HepG2 (cell line): ENCODE results near the gene TMEM45A. TPM values are rescaled to one million over a fixed set of nuclear protein-coding genes. Genes with fewer than 3 reads are reported as not detected.

Experiments
- ASH2L ChIP-seq: fragments of 300-600, 200-600 bp; sonication (generic); IDR thresholded peaks from 2 replicates; pipeline ENCODE4 v1.7.0; 2017; ENCODE audit warnings: low read depth, mild to moderate bottlenecking, moderate library complexity, mixed read lengths, low read length; ENCODE audit not compliant: insufficient read length
- EZH2 ChIP-seq: conservative IDR thresholded peaks from 2 replicates; pipeline ENCODE4 v1.6.1; 2012; ENCODE audit warnings: mild to moderate bottlenecking, low read depth, low read length, moderate library complexity
- HMGA1 ChIP-seq: sonication (generic); formaldehyde crosslinking; conservative IDR thresholded peaks from 2 replicates; pipeline ENCODE4 v1.4.0; 2020; ENCODE audit warnings: missing genetic modification reagents
- KDM4B ChIP-seq: sonication (generic); formaldehyde crosslinking; IDR thresholded peaks from 2 replicates; pipeline ENCODE4 v1.4.0; 2020; ENCODE audit warnings: missing genetic modification reagents
- KMT2B ChIP-seq: IDR thresholded peaks from 2 replicates; pipeline ENCODE4 v1.6.1; 2016; ENCODE audit warnings: missing genetic modification reagents, missing compliant biosample characterization
- RARA ChIP-seq: IDR thresholded peaks from 2 replicates; pipeline ENCODE4 v1.6.1; 2016; ENCODE audit warnings: missing genetic modification reagents, missing compliant biosample characterization
- RFXANK ChIP-seq: IDR thresholded peaks from 2 replicates; pipeline ENCODE4 v1.6.1; 2016
- TAF15 ChIP-seq: fragments of 200-400 bp; formaldehyde crosslinking; IDR thresholded peaks from one replicate; pipeline ENCODE4 v1.6.1; 2018; ENCODE audit warnings: mild to moderate bottlenecking, low read depth, low read length; ENCODE audit not compliant: poor library complexity, severe bottlenecking
- TEAD2 ChIP-seq: sonication (generic); formaldehyde crosslinking; IDR thresholded peaks from 2 replicates; pipeline ENCODE4 v1.9.0; 2021; ENCODE audit warnings: missing genetic modification reagents
- ZNF10 ChIP-seq: sonication (generic); formaldehyde crosslinking; IDR thresholded peaks from 2 replicates; pipeline ENCODE4 v1.4.0; 2020; ENCODE audit warnings: mild to moderate bottlenecking, low read depth, missing genetic modification reagents, borderline replicate concordance
- ZNF224 ChIP-seq: sonication (generic); formaldehyde crosslinking; IDR thresholded peaks from 2 replicates; pipeline ENCODE4 v1.5.0; 2020; ENCODE audit warnings: mild to moderate bottlenecking, missing genetic modification reagents
- ZNF234 ChIP-seq: sonication (generic); formaldehyde crosslinking; conservative IDR thresholded peaks from 2 replicates; pipeline ENCODE4 v1.5.1; 2020; ENCODE audit warnings: mild to moderate bottlenecking, missing genetic modification reagents
- ZNF282 ChIP-seq: fragments of 450-650 bp; IDR thresholded peaks from 2 replicates; pipeline ENCODE4 v1.6.1; 2018; ENCODE audit not compliant: partially characterized antibody
- ZNF331 ChIP-seq: sonication (generic); formaldehyde crosslinking; IDR thresholded peaks from 2 replicates; pipeline ENCODE4 v1.4.0; 2020; ENCODE audit warnings: missing genetic modification reagents
- ZNF337 ChIP-seq: sonication (generic); formaldehyde crosslinking; IDR thresholded peaks from 2 replicates; pipeline ENCODE4 v1.5.1; 2020; ENCODE audit warnings: missing genetic modification reagents, low read depth, mild to moderate bottlenecking, borderline replicate concordance
- ZNF510 ChIP-seq: sonication (generic); formaldehyde crosslinking; IDR thresholded peaks from 2 replicates; pipeline ENCODE4 v1.4.0; 2020; ENCODE audit warnings: low read depth, mild to moderate bottlenecking, missing genetic modification reagents
- ZNF569 ChIP-seq: sonication (generic); formaldehyde crosslinking; IDR thresholded peaks from 2 replicates; pipeline ENCODE4 v1.5.0; 2020; ENCODE audit warnings: mild to moderate bottlenecking, missing genetic modification reagents, moderate library complexity, borderline replicate concordance
- ZNF605 ChIP-seq: sonication (generic); formaldehyde crosslinking; IDR thresholded peaks from 2 replicates; pipeline ENCODE4 v1.8.0; 2022; ENCODE audit warnings: mild to moderate bottlenecking, missing genetic modification reagents
- ZNF709 ChIP-seq: sonication (generic); formaldehyde crosslinking; IDR thresholded peaks from 2 replicates; pipeline ENCODE4 v1.5.0; 2020; ENCODE audit warnings: mild to moderate bottlenecking, missing genetic modification reagents
- ZNF879 ChIP-seq: sonication (generic); formaldehyde crosslinking; IDR thresholded peaks from 2 replicates; pipeline ENCODE4 v1.8.1; 2023; ENCODE audit warnings: missing genetic modification reagents
- polyA plus RNA-seq, 8 experiments: library from polyadenylated mRNA; depleted of rRNA in 3 of 8; stranded (reverse) in 7 of 8; unstranded in 1 of 8; fragments of >200 nt; fragmentation: Illumina TruSeq in 4 of 8; extraction: Trizol in 4 of 8; gene quantifications; 2 replicates each; pipeline versions ENCODE4 v1.2.1 to v1.2.3, GENCODE V29; 2011 to 2016; ENCODE audit warnings: low read depth in 4 of 8, missing spikeins in 1 of 8, mixed read lengths in 1 of 8; ENCODE audit not compliant: insufficient read depth in 1 of 8
- total RNA-seq, 5 experiments: library from RNA; depleted of rRNA; stranded (reverse); fragments of >200 nt; fragmentation: Illumina TruSeq; extraction: Trizol; gene quantifications; 2 replicates each; pipeline ENCODE4 v1.2.3, GENCODE V29; 2016; ENCODE audit warnings: low read depth in 1 of 5
- TF ChIP-seq, protein P1 (sequence below): sonication (generic); formaldehyde crosslinking; conservative IDR thresholded peaks from 2 replicates; pipeline ENCODE4 v1.8.0; 2022; ENCODE audit warnings: mild to moderate bottlenecking, moderate library complexity, missing genetic modification reagents
- TF ChIP-seq, protein P2 (sequence below): IDR thresholded peaks from 2 replicates; pipeline ENCODE4 v1.6.1; 2016; ENCODE audit warnings: low read depth, control low read depth
- TF ChIP-seq, protein P3 (sequence below): sonication (generic); formaldehyde crosslinking; IDR thresholded peaks from 2 replicates; pipeline ENCODE4 v1.5.0; 2020; ENCODE audit warnings: mild to moderate bottlenecking, low read depth, missing genetic modification reagents, borderline replicate concordance

TMEM45A gene
- total and polyA plus RNA-seq, 2 of the 13 experiments (the other 11 are each of a cell fraction or from before 2014, with no cell fraction given) = 14.8 to 38.5 TPM

DNA sequence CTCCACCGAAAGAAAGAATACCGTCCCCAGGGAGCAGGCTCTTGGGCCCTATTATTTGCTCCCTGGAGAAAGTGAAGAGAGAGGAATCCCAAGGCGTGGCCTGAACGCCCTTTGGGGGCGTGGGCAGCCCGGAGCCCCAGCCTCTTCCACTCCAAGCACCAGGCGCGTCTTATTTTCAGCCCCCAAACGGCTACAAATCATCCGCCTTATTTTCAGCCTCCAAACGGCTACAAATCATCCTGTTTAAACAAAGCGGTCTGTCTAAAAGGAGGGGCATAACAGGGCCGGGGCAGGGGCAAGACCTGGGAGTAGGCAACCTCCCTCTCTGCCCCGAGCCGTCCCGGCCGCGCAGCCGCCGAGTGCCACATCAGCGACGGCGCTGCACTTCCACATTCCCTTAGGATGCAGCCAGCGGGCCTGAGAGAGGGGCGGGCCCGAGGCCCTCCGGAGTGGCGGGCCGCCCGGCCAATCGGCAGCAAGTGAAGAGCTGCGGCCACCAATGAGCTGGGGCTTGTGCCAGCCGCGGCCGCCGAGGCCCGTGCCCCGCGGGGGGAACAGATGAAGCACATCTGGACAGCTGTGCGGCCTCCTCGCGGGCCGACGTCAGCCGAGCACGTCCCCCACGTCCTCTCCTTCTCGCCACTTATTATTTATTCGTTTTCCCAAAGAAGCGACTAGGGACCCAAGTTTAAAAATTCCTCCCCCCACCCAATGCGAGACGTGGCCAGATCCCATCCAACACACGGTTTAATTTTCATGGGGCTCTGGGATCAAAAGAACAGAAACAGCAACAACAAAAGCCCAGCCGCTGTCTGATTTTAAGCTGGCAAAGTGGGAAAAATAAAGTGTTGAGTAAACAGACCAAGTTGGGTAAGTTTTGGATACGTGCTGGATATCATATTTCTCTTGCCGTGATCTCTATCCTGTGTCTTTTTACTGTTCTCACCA lies at the start of gene TMEM45A (continued):
- TF ChIP-seq KMT2B (CRISPR knock-in tag) (peak; percentile 90), TAF15 (no peak), ZNF331 (CRISPR knock-in tag) (peak; percentile 83), TEAD2 (no peak), ZNF337 (CRISPR knock-in tag) (0 out of 2 replicates have a peak, but pooled peaks have one; percentile 30), EZH2 (no peak), ZNF569 (CRISPR knock-in tag) (no peak; the same call in 1 of the 2 replicates), KDM4B (CRISPR knock-in tag) (no peak), ZNF879 (CRISPR knock-in tag) (no peak), RARA (no peak), ZNF282 (no peak), ASH2L (peak; percentile 86), ZNF234 (no peak), ZNF510 (CRISPR knock-in tag) (peak; percentile 90), HMGA1 (CRISPR knock-in tag) (no peak), ZNF709 (peak; percentile 79), ZNF10 (no peak), RFXANK (CRISPR knock-in tag) (no peak), ZNF224 (peak; percentile 60; the same call in 1 of the 2 replicates), ZNF605 (peak; percentile 89)
- TF ChIP-seq, protein P1, sequence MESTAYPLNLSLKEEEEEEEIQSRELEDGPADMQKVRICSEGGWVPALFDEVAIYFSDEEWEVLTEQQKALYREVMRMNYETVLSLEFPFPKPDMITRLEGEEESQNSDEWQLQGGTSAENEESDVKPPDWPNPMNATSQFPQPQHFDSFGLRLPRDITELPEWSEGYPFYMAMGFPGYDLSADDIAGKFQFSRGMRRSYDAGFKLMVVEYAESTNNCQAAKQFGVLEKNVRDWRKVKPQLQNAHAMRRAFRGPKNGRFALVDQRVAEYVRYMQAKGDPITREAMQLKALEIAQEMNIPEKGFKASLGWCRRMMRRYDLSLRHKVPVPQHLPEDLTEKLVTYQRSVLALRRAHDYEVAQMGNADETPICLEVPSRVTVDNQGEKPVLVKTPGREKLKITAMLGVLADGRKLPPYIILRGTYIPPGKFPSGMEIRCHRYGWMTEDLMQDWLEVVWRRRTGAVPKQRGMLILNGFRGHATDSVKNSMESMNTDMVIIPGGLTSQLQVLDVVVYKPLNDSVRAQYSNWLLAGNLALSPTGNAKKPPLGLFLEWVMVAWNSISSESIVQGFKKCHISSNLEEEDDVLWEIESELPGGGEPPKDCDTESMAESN (CRISPR knock-in tag) = no peak; the same call in 1 of the 2 replicates
- TF ChIP-seq, protein P2, sequence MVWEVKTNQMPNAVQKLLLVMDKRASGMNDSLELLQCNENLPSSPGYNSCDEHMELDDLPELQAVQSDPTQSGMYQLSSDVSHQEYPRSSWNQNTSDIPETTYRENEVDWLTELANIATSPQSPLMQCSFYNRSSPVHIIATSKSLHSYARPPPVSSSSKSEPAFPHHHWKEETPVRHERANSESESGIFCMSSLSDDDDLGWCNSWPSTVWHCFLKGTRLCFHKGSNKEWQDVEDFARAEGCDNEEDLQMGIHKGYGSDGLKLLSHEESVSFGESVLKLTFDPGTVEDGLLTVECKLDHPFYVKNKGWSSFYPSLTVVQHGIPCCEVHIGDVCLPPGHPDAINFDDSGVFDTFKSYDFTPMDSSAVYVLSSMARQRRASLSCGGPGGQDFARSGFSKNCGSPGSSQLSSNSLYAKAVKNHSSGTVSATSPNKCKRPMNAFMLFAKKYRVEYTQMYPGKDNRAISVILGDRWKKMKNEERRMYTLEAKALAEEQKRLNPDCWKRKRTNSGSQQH (CRISPR knock-in tag) = peak; percentile 25; the same call in 1 of the 2 replicates
- TF ChIP-seq, protein P3, sequence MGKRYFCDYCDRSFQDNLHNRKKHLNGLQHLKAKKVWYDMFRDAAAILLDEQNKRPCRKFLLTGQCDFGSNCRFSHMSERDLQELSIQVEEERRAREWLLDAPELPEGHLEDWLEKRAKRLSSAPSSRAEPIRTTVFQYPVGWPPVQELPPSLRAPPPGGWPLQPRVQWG = no peak
